IPS-18c (cell line): ENCODE results near the gene DEPDC1.

Experiments used
- H3K4me3 ChIP-seq: 2 replicates; pipeline ENCODE4 v1.7.0; 2013; ENCODE audit warnings: low read depth, mild to moderate bottlenecking, low read length, moderate library complexity; ENCODE audit not compliant: insufficient read depth
- H3K9me3 ChIP-seq: one replicate; pipeline ENCODE4 v1.6.1; 2013; ENCODE audit warnings: mild to moderate bottlenecking, low read length, moderate library complexity; ENCODE audit not compliant: control insufficient read depth, insufficient read depth

Gene DEPDC1

GRCh38 chr1:68442006-68442405 is 54.9 kb downstream of the DEPDC1 start:
- Histone ChIP-seq H3K4me3 (no peak overlapping the region), H3K9me3 (no peaks in the 10 kb centered on the region)

- no peaks in the 10 kb centered on the region for H3K9me3 ChIP-seq
- H3K4me3 ChIP-seq, result no peak overlapping the region
Measured at GRCh38 chr1:68438310-68438709, 58.6 kb downstream of the DEPDC1 start.

DNA sequence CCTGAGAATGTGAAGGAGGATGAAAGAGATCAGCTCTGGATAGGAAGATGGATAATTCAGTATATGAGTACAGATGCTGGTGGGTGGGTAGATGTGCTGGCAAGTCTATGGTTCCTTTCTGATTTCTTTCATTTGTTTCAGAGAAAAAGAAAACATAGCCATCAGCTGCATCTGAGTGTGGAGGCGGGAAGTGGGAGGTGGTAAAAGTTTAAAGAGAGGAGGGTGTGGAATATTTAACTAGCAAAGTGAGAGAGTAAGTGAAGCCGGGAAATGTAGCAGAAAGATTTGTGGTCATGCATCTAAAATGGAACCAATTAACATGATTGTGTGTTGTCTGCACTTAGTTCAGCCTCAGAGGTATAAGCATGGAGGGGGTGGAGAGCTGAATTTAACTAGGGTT is 63.5 kb downstream of the DEPDC1 start:
- no peak overlapping the region for H3K4me3 ChIP-seq

GRCh38 chr1:68431076-68431475 is 65.8 kb downstream of the DEPDC1 start:
- H3K4me3 ChIP-seq, result no peak overlapping the region

More for the DNA sequence above, 63.5 kb downstream of the DEPDC1 start:
- no peaks in the 10 kb centered on the region for H3K9me3 ChIP-seq

GRCh38 chr1:68429233-68429808 is 67.6 kb downstream of the DEPDC1 start:
- Histone ChIP-seq H3K4me3 (no peak overlapping the region), H3K9me3 (no peaks in the 10 kb centered on the region)

More at GRCh38 chr1:68431076-68431475, 65.8 kb downstream of the DEPDC1 start:
- no peaks in the 10 kb centered on the region for H3K9me3 ChIP-seq

DNA sequence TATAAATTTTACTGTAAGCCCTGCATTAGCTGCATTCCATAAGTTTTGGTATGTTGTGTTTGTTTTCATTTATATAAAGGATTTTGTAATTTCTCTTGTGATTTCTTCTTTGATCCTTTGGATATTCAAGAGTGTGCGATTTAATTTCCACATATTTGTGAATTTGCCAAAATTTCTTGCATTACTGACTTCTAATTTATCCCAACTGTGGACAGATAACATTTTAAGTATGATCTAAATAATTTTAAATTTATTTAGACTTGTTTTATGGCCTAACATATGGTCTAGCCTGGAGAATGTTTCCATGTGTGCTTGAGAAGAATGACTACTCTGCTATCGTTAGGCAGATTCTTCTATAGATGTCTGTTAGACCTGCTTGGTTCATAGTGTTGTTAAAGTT is 70.3 kb downstream of the DEPDC1 start:
- H3K9me3 ChIP-seq, result no peaks in the 10 kb centered on the region
- H3K4me3 ChIP-seq, result no peak overlapping the region
